GM12878 (cell line): Measurements from ENCODE around the gene CCDC47. TPM values are rescaled to one million over a fixed set of nuclear protein-coding genes. Genes with fewer than 3 reads are reported as not detected.

Source experiments
- ATAC-seq: fragments of 200-7000 bp; cut with Tn5 transposase; 3 replicates; pipeline ENCODE4 v1.9.1; 2020; ENCODE audit warnings: mild to moderate bottlenecking, moderate library complexity
- BruUV-seq: library from RNA; stranded (reverse); fragments of 400-500 nt; replicated peaks from 2 replicates; lab custom pipeline; 2021; lab: Mats Ljungman, UMichigan
- CTCF ChIA-PET: fragments of 300-600 bp; sonication (Branson Sonifier 250); formaldehyde crosslinking; extraction: SDS; loops from one replicate; lab custom pipeline; 2021; ENCODE audit warnings: inconsistent platforms; lab: Yijun Ruan, JAX
- POLR2A ChIA-PET: fragments of 350-600 bp; formaldehyde crosslinking; extraction: SDS; loops from one replicate; lab custom pipeline; 2021; ENCODE audit warnings: inconsistent platforms; lab: Charles Lee
- RAD21 ChIA-PET: fragments of 300-600 bp; sonication (Branson Sonifier 250); formaldehyde crosslinking; loops from one replicate; lab custom pipeline; 2023; ENCODE audit warnings: antibody characterized with exemption; ENCODE audit not compliant: unreplicated experiment; lab: Charles Lee
- SMC1A ChIA-PET: fragments of 300-600 bp; sonication (Branson Sonifier 250); formaldehyde crosslinking; loops from one replicate; lab custom pipeline; 2023; ENCODE audit not compliant: unreplicated experiment, uncharacterized antibody; lab: Charles Lee
- DNase-seq: peaks from one replicate; pipeline ENCODE4 v3.0.0-alpha.2; 2011; ENCODE audit warnings: low read depth, low spot score
- FAIRE-seq: peaks from 3 replicates; lab custom pipeline; 2011; peaks lifted over from hg19 to GRCh38; lab: Jason Lieb, UNC
- H2AFZ ChIP-seq: 2 replicates; pipeline ENCODE4 v1.6.0; 2011; ENCODE audit warnings: low read depth, low read length, control low read depth; ENCODE audit not compliant: control insufficient read depth
- H3K27ac ChIP-seq: 2 replicates; pipeline ENCODE4 v1.5.1; 2011; ENCODE audit warnings: control low read depth; ENCODE audit not compliant: control insufficient read depth, insufficient read depth
- H3K27me3 ChIP-seq, 2 experiments: replicated peaks in 1 of 2; 2 replicates each; pipeline versions ENCODE4 v1.6.0 to v1.6.1; 2011; ENCODE audit warnings: low read length in 1 of 2; ENCODE audit not compliant: control insufficient read depth in 2 of 2, insufficient read depth in 2 of 2
- H3K36me3 ChIP-seq, 2 experiments: 2 replicates each; pipeline ENCODE4 v1.5.1; 2011; ENCODE audit warnings: low read length in 1 of 2; ENCODE audit not compliant: control insufficient read depth in 2 of 2, insufficient read depth in 2 of 2
- H3K4me1 ChIP-seq: 2 replicates; pipeline ENCODE4 v1.6.1; 2011; ENCODE audit warnings: mild to moderate bottlenecking, low read length, moderate library complexity, mixed read lengths; ENCODE audit not compliant: control insufficient read depth, insufficient read depth
- H3K4me2 ChIP-seq: 2 replicates; pipeline ENCODE4 v1.6.0; 2011; ENCODE audit warnings: control low read depth; ENCODE audit not compliant: control insufficient read depth, insufficient read depth
- H3K4me3 ChIP-seq: fragments of 200-600 bp; sonication (generic); 2 replicates; pipeline ENCODE4 v1.5.1; 2016
- H3K79me2 ChIP-seq: 2 replicates; pipeline ENCODE4 v1.6.0; 2011; ENCODE audit warnings: low read length; ENCODE audit not compliant: control insufficient read depth, insufficient read depth
- H3K9ac ChIP-seq: 2 replicates; pipeline ENCODE4 v1.8.0; 2011; ENCODE audit warnings: low read length, control low read depth, mixed read lengths; ENCODE audit not compliant: control insufficient read depth, insufficient read depth
- H3K9me3 ChIP-seq: replicated peaks from 3 replicates; pipeline ENCODE4 v1.5.1; 2011; ENCODE audit warnings: mild to moderate bottlenecking, low read length; ENCODE audit not compliant: control insufficient read depth, insufficient read depth
- H4K20me1 ChIP-seq: 2 replicates; pipeline ENCODE4 v1.6.0; 2011; ENCODE audit not compliant: control insufficient read depth, insufficient read depth
- CBFB ChIP-seq: IDR thresholded peaks from 2 replicates; pipeline ENCODE4 v1.6.1; 2016; ENCODE audit warnings: antibody characterized with exemption, low read depth
- KLF5 ChIP-seq: fragments of 450-650 bp; IDR thresholded peaks from 2 replicates; pipeline ENCODE4 v1.6.1; 2014; ENCODE audit warnings: mild to moderate bottlenecking; ENCODE audit not compliant: partially characterized antibody
- NFIC ChIP-seq: IDR thresholded peaks from 2 replicates; pipeline ENCODE4 v1.6.1; 2012; ENCODE audit warnings: low read depth, mild to moderate bottlenecking, inconsistent platforms, low read length, moderate library complexity
- NR2C2 ChIP-seq: IDR thresholded peaks from 2 replicates; pipeline ENCODE4 v1.6.1; 2011; ENCODE audit warnings: borderline replicate concordance, low read depth; ENCODE audit not compliant: control insufficient read depth, insufficient read length
- NR2F1 ChIP-seq: fragments of 450-650 bp; conservative IDR thresholded peaks from 2 replicates; pipeline ENCODE4 v1.6.1; 2017; ENCODE audit warnings: mild to moderate bottlenecking
- PAX5 ChIP-seq: IDR thresholded peaks from 2 replicates; pipeline ENCODE4 v1.6.1; 2011; ENCODE audit warnings: low read depth, low read length, borderline replicate concordance
- RAD21 ChIP-seq: IDR thresholded peaks from 2 replicates; pipeline ENCODE4 v1.6.1; 2011; ENCODE audit warnings: mild to moderate bottlenecking, low read depth, low read length, moderate library complexity; ENCODE audit not compliant: insufficient read depth
- RBBP5 ChIP-seq: fragments of 200-600 bp; sonication (generic); conservative IDR thresholded peaks from 2 replicates; pipeline ENCODE4 v1.6.1; 2016
- TARDBP ChIP-seq: IDR thresholded peaks from 2 replicates; pipeline ENCODE4 v1.6.1; 2016; ENCODE audit warnings: borderline replicate concordance
- YBX1 ChIP-seq: fragments of 450-650 bp; IDR thresholded peaks from 2 replicates; pipeline ENCODE4 v1.6.1; 2016; ENCODE audit warnings: antibody characterized with exemption
- YY1 ChIP-seq: IDR thresholded peaks from 2 replicates; pipeline ENCODE4 v1.6.1; 2011; ENCODE audit warnings: low read depth, mild to moderate bottlenecking, low read length
- ZNF384 ChIP-seq: IDR thresholded peaks from 2 replicates; pipeline ENCODE4 v1.6.1; 2012; ENCODE audit warnings: low read depth, mild to moderate bottlenecking, low read length, improper control_type of control experiment, borderline replicate concordance
- WGBS: methylation state at CpG from one replicate; pipeline ENCODE4 v1.1.6; 2016; ENCODE audit warnings: low lambda C conversion rate; ENCODE audit not compliant: insufficient replicate concordance, insufficient coverage; ENCODE audit errors: missing lambda C conversion rate; 5-methylcytosine and 5-hydroxymethylcytosine counted together
- in situ Hi-C: fragments of 300-500 bp; cut with MboI; formaldehyde crosslinking; loops from 9 replicates; pipeline ENCODE4 v1.14.3; 2018; ENCODE audit warnings: mixed read lengths
- intact Hi-C: fragments of 100-400 bp; cut with micrococcal nuclease; formaldehyde crosslinking; loops from one replicate; pipeline ENCODE4 v1.14.2; 2022; ENCODE audit not compliant: unreplicated experiment
- polyA plus RNA-seq, 11 experiments: library from polyadenylated mRNA; depleted of rRNA in 4 of 11; unstranded in 6 of 11; stranded (reverse) in 5 of 11; fragments of >200 nt; fragmentation: Nextera tagmentation in 4 of 11; fragmentation: Illumina TruSeq in 1 of 11; extraction: Ambion mirVana in 4 of 11; extraction: Trizol in 1 of 11; gene quantifications; 1 replicate in 1 of 11; 2 replicates in 10 of 11; pipeline versions ENCODE4 v1.2.1 to v1.2.3, GENCODE V29; 2011 to 2016; ENCODE audit warnings: inconsistent platforms in 2 of 11, missing spikeins in 2 of 11, low read depth in 1 of 11
- total RNA-seq, 4 experiments: library from RNA; depleted of rRNA in 3 of 4; stranded (reverse); fragments of >200 nt in 3 of 4; fragmentation: Illumina TruSeq in 1 of 4; extraction: Trizol in 1 of 4; gene quantifications; 2 replicates each; pipeline versions ENCODE4 v1.2.1 to v1.2.3, GENCODE V29; 2013 to 2021
- TF ChIP-seq, protein P1 (sequence below): IDR thresholded peaks from 2 replicates; pipeline ENCODE4 v1.6.1; 2011; ENCODE audit warnings: low read depth, mild to moderate bottlenecking, low read length, moderate library complexity, borderline replicate concordance; ENCODE audit errors: extremely low read depth
- TF ChIP-seq, protein P2 (sequence below): IDR thresholded peaks from 2 replicates; pipeline ENCODE4 v1.6.1; 2012; ENCODE audit warnings: low read length, inconsistent platforms
- TF ChIP-seq, protein P3 (sequence below): IDR thresholded peaks from 2 replicates; pipeline ENCODE4 v1.6.1; 2012; ENCODE audit warnings: low read depth, low read length, improper control_type of control experiment
- TF ChIP-seq, protein P4 (sequence below): fragments of 450-650 bp; IDR thresholded peaks from 2 replicates; pipeline ENCODE4 v1.6.1; 2017; ENCODE audit warnings: antibody characterized with exemption, mild to moderate bottlenecking, moderate library complexity

Gene CCDC47
- total and polyA plus RNA-seq, 10 of the 15 experiments (the other 5 are each of a cell fraction or from before 2014, with no cell fraction given): 13.6 to 81.4 (median 58.9) TPM

DNA sequence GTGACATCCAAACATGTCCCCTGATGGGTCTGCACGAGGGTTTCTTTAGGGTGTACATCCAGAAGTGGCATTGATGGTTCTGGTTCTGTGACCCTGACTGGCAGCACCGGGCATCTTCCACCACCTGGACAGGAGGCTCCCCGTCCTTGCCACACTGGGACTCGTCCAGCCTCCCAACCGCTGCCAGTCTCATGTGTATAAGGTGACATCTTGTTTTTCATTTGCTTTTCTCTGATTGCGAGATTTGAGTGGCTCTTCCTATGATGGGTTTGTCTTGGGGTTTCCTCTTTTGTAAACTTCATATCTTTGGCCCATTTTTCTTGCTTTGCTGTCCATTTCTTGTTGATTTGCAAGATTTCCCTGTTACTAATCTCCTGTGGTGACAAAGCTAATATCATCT lies 64.3 kb downstream of the CCDC47 start:
- BruUV-seq: TSS peak; percentile 25
- H3K27ac ChIP-seq: no peak overlapping the region
- 78% methylated on average over 6 of the region's 6 CpGs for WGBS
- H3K4me2 ChIP-seq: no peak overlapping the region
- ATAC-seq (no peak), DNase-seq (no peak), FAIRE-seq (no peak)
- in situ Hi-C loops: no loop called here
- peaks cover 7 to 10% of the 10 kb centered on the region in 2 experiments for H3K36me3 ChIP-seq
- H3K9me3 ChIP-seq: no peaks in the 10 kb centered on the region
- intact Hi-C loops: no loop called here
- H3K4me1 ChIP-seq: no peaks in the 10 kb centered on the region
- POLR2A ChIA-PET: interaction anchor here (0.7 kb wide), 2 partner anchors 56 to 298 kb away, joined by 3 to 5 read pairs; no protein-coding TSS in a partner anchor
- no peaks in the 10 kb centered on the region; the same call in 1 of the 2 replicates for H3K79me2 ChIP-seq
- H3K9ac ChIP-seq: no peak overlapping the region
- no peaks in the 10 kb centered on the region for H4K20me1 ChIP-seq
- SMC1A ChIA-PET: interaction anchor here (0.9 kb wide), 1 partner anchor 28 kb away, joined by 5 read pairs; no protein-coding TSS in a partner anchor
- RAD21 ChIA-PET: no interaction called here
- CTCF ChIA-PET: interaction anchor here (0.6 to 2.0 kb wide), 6 partner anchors 11 to 97 kb away, joined by 3 to 9 read pairs (median 3); partner anchors contain the start of gene MAP3K3
- no peaks in the 10 kb centered on the region for H3K27me3 ChIP-seq
- H3K4me3 ChIP-seq: no peak overlapping the region
- no peak overlapping the region for H2AFZ ChIP-seq
- TF ChIP-seq CBFB (no peak), YBX1 (no peak), TARDBP (no peak), ZNF384 (no peak), RAD21 (no peak), PAX5 (no peak), NFIC (no peak), NR2F1 (no peak), NR2C2 (no peak), KLF5 (no peak), RBBP5 (no peak), YY1 (no peak)
- TF ChIP-seq, protein P1, sequence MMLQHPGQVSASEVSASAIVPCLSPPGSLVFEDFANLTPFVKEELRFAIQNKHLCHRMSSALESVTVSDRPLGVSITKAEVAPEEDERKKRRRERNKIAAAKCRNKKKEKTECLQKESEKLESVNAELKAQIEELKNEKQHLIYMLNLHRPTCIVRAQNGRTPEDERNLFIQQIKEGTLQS: no peak
- TF ChIP-seq, protein P2, sequence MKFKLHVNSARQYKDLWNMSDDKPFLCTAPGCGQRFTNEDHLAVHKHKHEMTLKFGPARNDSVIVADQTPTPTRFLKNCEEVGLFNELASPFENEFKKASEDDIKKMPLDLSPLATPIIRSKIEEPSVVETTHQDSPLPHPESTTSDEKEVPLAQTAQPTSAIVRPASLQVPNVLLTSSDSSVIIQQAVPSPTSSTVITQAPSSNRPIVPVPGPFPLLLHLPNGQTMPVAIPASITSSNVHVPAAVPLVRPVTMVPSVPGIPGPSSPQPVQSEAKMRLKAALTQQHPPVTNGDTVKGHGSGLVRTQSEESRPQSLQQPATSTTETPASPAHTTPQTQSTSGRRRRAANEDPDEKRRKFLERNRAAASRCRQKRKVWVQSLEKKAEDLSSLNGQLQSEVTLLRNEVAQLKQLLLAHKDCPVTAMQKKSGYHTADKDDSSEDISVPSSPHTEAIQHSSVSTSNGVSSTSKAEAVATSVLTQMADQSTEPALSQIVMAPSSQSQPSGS: no peak
- TF ChIP-seq, protein P3, sequence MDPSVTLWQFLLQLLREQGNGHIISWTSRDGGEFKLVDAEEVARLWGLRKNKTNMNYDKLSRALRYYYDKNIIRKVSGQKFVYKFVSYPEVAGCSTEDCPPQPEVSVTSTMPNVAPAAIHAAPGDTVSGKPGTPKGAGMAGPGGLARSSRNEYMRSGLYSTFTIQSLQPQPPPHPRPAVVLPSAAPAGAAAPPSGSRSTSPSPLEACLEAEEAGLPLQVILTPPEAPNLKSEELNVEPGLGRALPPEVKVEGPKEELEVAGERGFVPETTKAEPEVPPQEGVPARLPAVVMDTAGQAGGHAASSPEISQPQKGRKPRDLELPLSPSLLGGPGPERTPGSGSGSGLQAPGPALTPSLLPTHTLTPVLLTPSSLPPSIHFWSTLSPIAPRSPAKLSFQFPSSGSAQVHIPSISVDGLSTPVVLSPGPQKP: no peak
- TF ChIP-seq, protein P4, sequence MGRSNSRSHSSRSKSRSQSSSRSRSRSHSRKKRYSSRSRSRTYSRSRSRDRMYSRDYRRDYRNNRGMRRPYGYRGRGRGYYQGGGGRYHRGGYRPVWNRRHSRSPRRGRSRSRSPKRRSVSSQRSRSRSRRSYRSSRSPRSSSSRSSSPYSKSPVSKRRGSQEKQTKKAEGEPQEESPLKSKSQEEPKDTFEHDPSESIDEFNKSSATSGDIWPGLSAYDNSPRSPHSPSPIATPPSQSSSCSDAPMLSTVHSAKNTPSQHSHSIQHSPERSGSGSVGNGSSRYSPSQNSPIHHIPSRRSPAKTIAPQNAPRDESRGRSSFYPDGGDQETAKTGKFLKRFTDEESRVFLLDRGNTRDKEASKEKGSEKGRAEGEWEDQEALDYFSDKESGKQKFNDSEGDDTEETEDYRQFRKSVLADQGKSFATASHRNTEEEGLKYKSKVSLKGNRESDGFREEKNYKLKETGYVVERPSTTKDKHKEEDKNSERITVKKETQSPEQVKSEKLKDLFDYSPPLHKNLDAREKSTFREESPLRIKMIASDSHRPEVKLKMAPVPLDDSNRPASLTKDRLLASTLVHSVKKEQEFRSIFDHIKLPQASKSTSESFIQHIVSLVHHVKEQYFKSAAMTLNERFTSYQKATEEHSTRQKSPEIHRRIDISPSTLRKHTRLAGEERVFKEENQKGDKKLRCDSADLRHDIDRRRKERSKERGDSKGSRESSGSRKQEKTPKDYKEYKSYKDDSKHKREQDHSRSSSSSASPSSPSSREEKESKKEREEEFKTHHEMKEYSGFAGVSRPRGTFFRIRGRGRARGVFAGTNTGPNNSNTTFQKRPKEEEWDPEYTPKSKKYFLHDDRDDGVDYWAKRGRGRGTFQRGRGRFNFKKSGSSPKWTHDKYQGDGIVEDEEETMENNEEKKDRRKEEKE: no peak
